ENCODE results near the gene DGKI.

Gene DGKI

GRCh38 chr7:137591421-137591837 is 255.3 kb downstream of the DGKI start:
- H3K27ac ChIP-seq (ENCODE audit: low read depth, low read length): no peak overlapping the region
- H4K20me1 ChIP-seq (ENCODE audit: control insufficient read depth, insufficient read depth, low read depth, low read length): no peaks in the 10 kb centered on the region
- H3F3A ChIP-seq (ENCODE audit: control insufficient read depth, insufficient read depth): no peaks in the 10 kb centered on the region
- no peaks in the 10 kb centered on the region for H3K4me1 ChIP-seq (ENCODE audit: control insufficient read depth, low read length)
- no peaks in the 10 kb centered on the region for H3K27me3 ChIP-seq (ENCODE audit: control insufficient read depth, low read length)
- no peak overlapping the region for H3K4me3 ChIP-seq (ENCODE audit: low read length)
- H3K79me2 ChIP-seq (ENCODE audit: control insufficient read depth, low read length): no peaks in the 10 kb centered on the region
- no peak overlapping the region for H3K4me2 ChIP-seq (ENCODE audit: low read length)
- no peaks in the 10 kb centered on the region for H3K9me2 ChIP-seq (replicated peaks; ENCODE audit: control insufficient read depth, low read length)
- TF ChIP-seq CTCF (IDR thresholded peaks at IDR 0.05; ENCODE audit: low read depth, low read length, poor library complexity, severe bottlenecking): no peak
- TF ChIP-seq EZH2phosphoT487 (IDR thresholded peaks at IDR 0.05; ENCODE audit: borderline replicate concordance, low read length): no peak
- no peaks in the 10 kb centered on the region for H3K9me3 ChIP-seq (ENCODE audit: control insufficient read depth, insufficient read depth, low read length)
- H3K36me3 ChIP-seq (ENCODE audit: control insufficient read depth, low read length): no peaks in the 10 kb centered on the region

GRCh38 chr7:137590756-137591305 is 255.9 kb downstream of the DGKI start:
- H3K9me3 ChIP-seq (ENCODE audit: control insufficient read depth, insufficient read depth, low read length): no peaks in the 10 kb centered on the region
- H4K20me1 ChIP-seq (ENCODE audit: control insufficient read depth, insufficient read depth, low read depth, low read length): no peaks in the 10 kb centered on the region
- no peaks in the 10 kb centered on the region for H3K79me2 ChIP-seq (ENCODE audit: control insufficient read depth, low read length)
- no peak overlapping the region for H3K4me2 ChIP-seq (ENCODE audit: low read length)
- no peaks in the 10 kb centered on the region for H3K9me2 ChIP-seq (replicated peaks; ENCODE audit: control insufficient read depth, low read length)
- TF ChIP-seq CTCF (IDR thresholded peaks at IDR 0.05; ENCODE audit: low read depth, low read length, poor library complexity, severe bottlenecking) (no peak), EZH2phosphoT487 (IDR thresholded peaks at IDR 0.05; ENCODE audit: borderline replicate concordance, low read length) (no peak)
- H3K36me3 ChIP-seq (ENCODE audit: control insufficient read depth, low read length): no peaks in the 10 kb centered on the region
- H3F3A ChIP-seq (ENCODE audit: control insufficient read depth, insufficient read depth): no peaks in the 10 kb centered on the region
- no peaks in the 10 kb centered on the region for H3K27me3 ChIP-seq (ENCODE audit: control insufficient read depth, low read length)
- no peak overlapping the region for H3K4me3 ChIP-seq (ENCODE audit: low read length)
- H3K4me1 ChIP-seq (ENCODE audit: control insufficient read depth, low read length): no peaks in the 10 kb centered on the region
- no peak overlapping the region for H3K27ac ChIP-seq (ENCODE audit: low read depth, low read length)

GRCh38 chr7:137590071-137590755 is 256.6 kb downstream of the DGKI start:
- TF ChIP-seq EZH2phosphoT487 (IDR thresholded peaks at IDR 0.05; ENCODE audit: borderline replicate concordance, low read length) (no peak), CTCF (IDR thresholded peaks at IDR 0.05; ENCODE audit: low read depth, low read length, poor library complexity, severe bottlenecking) (no peak)
- Histone ChIP-seq H3K27ac (ENCODE audit: low read depth, low read length) (no peak overlapping the region), H3K4me3 (ENCODE audit: low read length) (no peak overlapping the region), H3K9me2 (replicated peaks; ENCODE audit: control insufficient read depth, low read length) (no peaks in the 10 kb centered on the region), H3F3A (ENCODE audit: control insufficient read depth, insufficient read depth) (no peaks in the 10 kb centered on the region), H3K9me3 (ENCODE audit: control insufficient read depth, insufficient read depth, low read length) (no peaks in the 10 kb centered on the region), H3K27me3 (ENCODE audit: control insufficient read depth, low read length) (no peaks in the 10 kb centered on the region), H3K79me2 (ENCODE audit: control insufficient read depth, low read length) (no peaks in the 10 kb centered on the region), H3K4me1 (ENCODE audit: control insufficient read depth, low read length) (no peaks in the 10 kb centered on the region), H3K4me2 (ENCODE audit: low read length) (no peak overlapping the region), H4K20me1 (ENCODE audit: control insufficient read depth, insufficient read depth, low read depth, low read length) (no peaks in the 10 kb centered on the region), H3K36me3 (ENCODE audit: control insufficient read depth, low read length) (no peaks in the 10 kb centered on the region)
